H1 (cell line): ENCODE measurements around the gene SH3GL2. TPM values are rescaled to one million over a fixed set of nuclear protein-coding genes. Genes with fewer than 3 reads are reported as not detected.

Source experiments
- CTCF ChIP-seq, 3 experiments: IDR thresholded peaks; 1 replicate in 2 of 3; 2 replicates in 1 of 3; pipeline versions ENCODE4 v1.5.1 to v1.6.1; 2011; ENCODE audit warnings: low read length in 3 of 3, mild to moderate bottlenecking in 3 of 3, inconsistent platforms in 2 of 3, low read depth in 1 of 3, moderate library complexity in 1 of 3; ENCODE audit not compliant: insufficient read depth in 1 of 3; ENCODE audit errors: control extremely low read depth in 1 of 3
- JUN ChIP-seq: IDR thresholded peaks from 2 replicates; pipeline ENCODE4 v1.6.1; 2011; ENCODE audit warnings: low read depth, mild to moderate bottlenecking, improper control_type of control experiment, low read length
- RXRA ChIP-seq: IDR thresholded peaks from 2 replicates; pipeline ENCODE4 v1.6.1; 2011; ENCODE audit warnings: low read depth, mild to moderate bottlenecking, low read length, moderate library complexity; ENCODE audit not compliant: insufficient read depth
- SIN3A ChIP-seq, 2 experiments: IDR thresholded peaks in 1 of 2; conservative IDR thresholded peaks in 1 of 2; 2 replicates each; pipeline ENCODE4 v1.6.1; 2011 to 2012; ENCODE audit warnings: low read length in 2 of 2, improper control_type of control experiment in 1 of 2, low read depth in 1 of 2, mild to moderate bottlenecking in 1 of 2
- USF2 ChIP-seq: IDR thresholded peaks from 2 replicates; pipeline ENCODE4 v1.6.1; 2011; ENCODE audit warnings: low read length, improper control_type of control experiment
- polyA plus RNA-seq, 7 experiments: library from polyadenylated mRNA; depleted of rRNA in 3 of 7; stranded (reverse) in 5 of 7; unstranded in 2 of 7; fragments of >200 nt in 5 of 7; fragments of 200-250 nt in 2 of 7; gene quantifications; 1 replicate in 5 of 7; 2 replicates in 1 of 7; 4 replicates in 1 of 7; pipeline versions ENCODE4 v1.2.1 to v1.2.3, GENCODE V29; 2011 to 2013; ENCODE audit warnings: missing spikeins in 2 of 7, mixed read lengths in 2 of 7
- total RNA-seq: library from RNA; stranded (reverse); fragmentation: NEBNext Ultra II Directional; extraction: Animal tissue kit (Norgen Biotek cat#: 25700); gene quantifications from 2 replicates; pipeline ENCODE4 v1.2.1, GENCODE V29; 2021

SH3GL2 gene
- total and polyA plus RNA-seq, 2 of the 8 experiments (the other 6 are each of a cell fraction or from before 2014, with no cell fraction given) = 4.7 to 5.3 TPM

GRCh38 chr9:17735859-17736258, 157.0 kb downstream of the SH3GL2 start (continued):
- TF ChIP-seq CTCF (IDR thresholded peaks at IDR 0.05; ENCODE audit: control extremely low read depth in 1 of 3, insufficient read depth in 1 of 3, low read depth in 1 of 3, low read length in 3 of 3) (no peak), USF2 (no peak), RXRA (no peak), SIN3A (conservative IDR thresholded peaks at IDR 0.05 in 1 of 2, IDR thresholded peaks at IDR 0.05 in 1 of 2; ENCODE audit: low read depth in 1 of 2, low read length in 2 of 2) (no peak), JUN (no peak)
- TF ChIP-seq, all 59 proteins: peak for 0
